Fibroblast of peridontal ligament (primary cell): ENCODE data around the gene FBXW12.
"Not testable (repeated sequence)": the region's sequence is repeated elsewhere in the genome, so short reads cannot be mapped to it uniquely, and the experiment has no call there.

Experiments
- DNase-seq: peaks from one replicate; pipeline ENCODE4 v3.0.0-alpha.2; 2010; ENCODE audit errors: extremely low read depth

The FBXW12 gene, protein sequence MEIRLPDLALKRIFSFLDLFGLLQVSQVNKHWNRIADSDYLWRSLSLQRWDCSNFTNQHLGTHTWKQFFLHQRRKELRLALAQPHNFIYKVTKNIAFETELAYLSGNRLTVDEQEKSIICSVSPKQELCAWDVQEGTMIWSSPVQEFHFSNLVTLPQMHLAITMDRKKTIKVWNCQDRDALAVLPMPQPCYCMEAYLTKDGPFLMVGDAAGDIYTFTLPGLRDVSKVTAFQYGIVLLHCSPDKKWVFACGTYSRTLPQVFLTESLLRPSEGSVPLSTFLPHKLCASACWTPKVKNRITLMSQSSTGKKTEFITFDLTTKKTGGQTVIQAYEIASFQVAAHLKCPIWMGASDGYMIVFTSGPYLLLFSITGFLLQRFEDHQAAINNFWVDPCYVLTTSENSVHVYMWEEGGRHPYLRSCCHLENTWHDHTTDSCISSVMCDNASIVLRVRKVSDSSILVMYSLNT

DNA sequence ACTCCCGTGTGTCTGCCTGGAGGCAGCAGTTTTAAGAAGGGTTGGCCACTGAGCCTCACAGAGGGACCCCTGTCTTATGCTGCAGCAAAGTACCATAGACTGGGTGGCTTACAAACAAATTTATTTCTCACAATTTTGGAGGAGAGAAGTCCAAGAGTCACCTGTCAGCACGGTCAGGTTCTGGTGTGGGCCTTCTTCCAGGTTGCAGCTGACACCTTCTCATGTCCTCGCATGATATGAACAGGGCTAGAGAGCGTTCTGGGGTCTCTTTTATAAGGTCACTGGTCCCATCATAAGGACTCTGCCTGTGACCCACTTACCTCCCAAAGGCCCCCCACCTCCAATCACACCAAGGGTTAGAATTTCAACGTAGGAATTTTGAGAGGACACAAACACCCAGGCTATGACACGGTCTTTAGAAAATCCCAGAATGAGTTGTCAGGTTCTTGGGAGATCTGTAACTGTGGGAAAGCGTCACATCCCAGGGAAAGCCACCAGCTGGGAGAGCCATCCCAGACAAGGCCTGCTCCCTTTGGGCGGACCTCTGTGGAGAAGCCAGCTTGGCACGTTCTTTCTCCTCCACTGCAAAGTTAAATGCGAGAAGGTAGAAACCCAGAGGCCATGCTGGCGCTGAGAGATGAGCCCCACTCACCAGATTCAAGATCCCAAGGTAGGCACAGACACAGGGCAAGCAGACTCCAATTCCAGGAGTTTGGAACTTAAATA is at the start of gene FBXW12:
TSS of gene FBXW12 (plus strand) at position 569 of the 726 bp plus-strand sequence. CDS start 549 bp downstream, outside the sequence.
- DNase-seq: no peak

- not testable (repeated sequence) for DNase-seq
These were observed 40.1 kb upstream of the FBXW12 start for GRCh38 chr3:48331706-48332435.

- DNase-seq: not testable (repeated sequence)
These were observed 38.4 kb upstream of the FBXW12 start, which contains the start of gene SPINK8 for GRCh38 chr3:48333346-48334245. SPINK8 (minus strand) TSS chr3:48333661; CDS start chr3:48328341, 5,320 bp downstream.

DNA sequence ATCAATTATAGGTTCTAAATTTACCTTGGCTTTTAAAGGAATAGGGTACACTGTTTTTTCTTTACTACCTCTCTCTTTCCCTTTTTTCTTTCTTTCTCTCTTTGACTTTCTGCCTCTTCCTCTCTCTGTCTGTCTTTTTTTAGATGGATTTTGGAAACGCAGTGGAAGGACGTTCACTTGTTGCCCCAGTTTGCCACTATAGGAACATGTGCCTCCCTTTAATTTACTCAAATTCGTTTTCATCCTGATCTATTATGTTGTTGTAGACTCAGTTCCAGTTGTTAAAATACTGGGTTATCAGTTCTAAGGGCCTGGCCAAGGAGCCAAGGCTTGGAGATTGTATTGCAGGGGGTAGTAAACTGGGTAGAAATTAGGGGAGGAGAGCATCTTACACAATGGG is 37.4 kb upstream of the FBXW12 start:
- no peak for DNase-seq

DNA sequence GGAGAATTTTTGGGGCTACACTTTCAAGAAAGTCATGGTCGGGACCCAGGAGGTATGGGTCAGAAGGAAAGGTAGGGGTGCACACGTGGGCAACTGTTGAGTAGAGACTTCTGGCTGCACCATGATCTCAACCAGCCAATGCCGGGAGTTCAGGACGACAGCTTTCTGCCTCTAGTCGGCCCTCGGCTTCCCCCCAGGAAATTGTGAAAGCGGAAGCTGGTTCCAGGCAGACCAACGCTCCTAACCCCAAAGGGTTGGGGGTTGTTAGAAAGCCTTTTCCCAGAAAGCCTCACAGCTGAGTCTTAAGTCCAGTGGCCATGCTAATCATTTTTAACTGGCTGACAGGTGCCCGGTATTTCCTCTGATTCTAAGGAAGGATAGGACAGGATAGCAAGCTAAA is 36.7 kb upstream of the FBXW12 start:
- not testable (repeated sequence) for DNase-seq

DNA sequence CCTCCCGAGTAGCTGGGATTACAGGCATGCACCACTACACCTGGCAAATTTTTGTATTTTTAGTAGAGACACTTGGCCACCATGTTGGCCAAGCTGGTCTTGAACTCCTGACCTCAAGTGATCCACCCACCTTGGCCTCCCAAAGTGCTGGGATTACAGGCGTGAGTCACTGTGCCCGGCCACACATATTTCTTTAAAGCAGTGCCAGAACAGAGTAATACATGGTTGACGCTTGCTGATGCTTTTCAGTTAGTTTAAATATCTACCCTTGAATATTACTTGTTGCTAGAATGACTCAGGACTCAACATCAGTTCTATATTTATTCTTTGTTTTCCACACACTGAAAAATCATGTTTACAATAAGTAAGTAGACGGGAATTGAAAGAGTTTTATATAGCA is 34.5 kb upstream of the FBXW12 start:
- peak; percentile 16 for DNase-seq

- DNase-seq: no peak
These were observed 33.4 kb upstream of the FBXW12 start for GRCh38 chr3:48338635-48339034.

- no peak for DNase-seq
These were observed 28.6 kb upstream of the FBXW12 start for GRCh38 chr3:48343432-48343831.

- DNase-seq: no peak
These were observed 27.0 kb upstream of the FBXW12 start for GRCh38 chr3:48344867-48345507.

GRCh38 chr3:48345946-48346572 is 26.0 kb upstream of the FBXW12 start:
- no peak for DNase-seq

GRCh38 chr3:48347500-48347899 is 24.5 kb upstream of the FBXW12 start:
- DNase-seq: no peak

- no peak for DNase-seq
These were observed 19.5 kb upstream of the FBXW12 start for GRCh38 chr3:48352546-48352945.

- DNase-seq: no peak
These were observed 18.0 kb upstream of the FBXW12 start for GRCh38 chr3:48353987-48354386.

DNA sequence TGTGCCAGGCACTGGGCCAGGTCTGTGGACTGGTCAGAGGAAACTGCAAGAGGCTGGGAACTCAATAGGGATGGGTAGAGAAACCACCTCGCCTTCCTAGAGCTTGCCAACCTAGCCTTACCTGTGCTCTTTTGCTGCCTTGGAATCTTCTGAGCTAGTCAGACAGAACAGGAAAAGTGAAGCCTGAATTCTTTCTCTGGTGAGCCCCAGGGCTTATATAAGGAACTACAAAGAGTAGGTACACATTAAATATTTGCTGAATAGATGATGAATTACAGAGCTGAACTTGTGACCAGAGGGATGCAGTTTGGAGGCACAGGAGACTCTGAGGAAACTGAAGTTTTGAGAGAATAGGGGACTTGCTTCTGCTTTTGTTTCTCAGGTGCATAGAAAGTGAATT is 15.6 kb upstream of the FBXW12 start:
- DNase-seq: no peak

GRCh38 chr3:48361928-48362327 is 10.1 kb upstream of the FBXW12 start:
- no peak for DNase-seq

DNA sequence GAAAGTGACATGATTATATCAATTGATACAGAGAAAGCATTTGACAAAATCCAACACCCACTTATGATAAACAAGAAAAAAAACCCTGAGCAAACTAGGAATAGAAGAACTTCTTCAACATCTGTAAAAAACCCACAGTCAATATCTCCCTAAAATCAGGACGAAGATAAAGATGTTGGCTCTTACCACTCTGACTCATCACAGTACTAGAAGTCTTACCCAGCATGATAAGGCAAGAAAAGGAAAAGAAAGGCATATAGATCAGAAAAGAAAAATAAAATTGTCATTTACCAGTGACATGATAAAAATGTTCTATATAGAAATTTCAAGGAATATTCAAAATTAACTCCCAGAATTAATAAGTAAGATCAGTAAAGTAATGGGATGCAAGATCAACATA is 7.2 kb upstream of the FBXW12 start:
- DNase-seq: no peak

GRCh38 chr3:48367201-48367600 is 4.8 kb upstream of the FBXW12 start:
- no peak for DNase-seq

DNA sequence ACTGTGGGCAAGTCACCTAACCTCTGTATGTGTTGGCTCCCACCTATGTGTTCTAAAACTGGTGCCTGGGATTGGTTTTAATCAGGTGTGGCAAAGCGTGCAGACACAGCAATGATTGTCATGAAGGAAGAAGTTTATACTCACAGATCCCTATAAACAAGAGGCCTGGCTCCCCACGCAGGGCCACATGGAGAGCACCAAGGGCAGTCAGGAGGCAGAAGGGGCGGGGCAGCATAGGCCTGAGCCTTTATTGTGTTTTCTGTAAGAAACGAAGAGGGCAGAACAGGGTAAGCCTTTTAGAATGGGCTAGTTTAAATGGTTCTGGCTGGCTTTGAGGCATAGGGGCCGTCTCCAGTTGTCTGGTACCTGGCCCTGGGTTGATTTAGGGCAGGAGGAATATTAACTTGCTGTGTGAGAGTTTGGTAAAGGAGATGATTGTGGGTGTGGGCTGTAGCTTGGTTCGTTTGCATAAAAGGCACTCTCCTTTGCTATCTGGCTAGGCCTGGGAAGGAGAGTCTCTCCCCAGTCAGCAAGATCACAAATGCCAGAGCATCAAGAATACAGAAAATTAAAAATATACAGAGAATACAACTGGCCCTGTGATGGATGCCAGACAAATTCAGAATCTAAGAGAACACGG is 2.2 kb upstream of the FBXW12 start:
- no peak for DNase-seq

DNA sequence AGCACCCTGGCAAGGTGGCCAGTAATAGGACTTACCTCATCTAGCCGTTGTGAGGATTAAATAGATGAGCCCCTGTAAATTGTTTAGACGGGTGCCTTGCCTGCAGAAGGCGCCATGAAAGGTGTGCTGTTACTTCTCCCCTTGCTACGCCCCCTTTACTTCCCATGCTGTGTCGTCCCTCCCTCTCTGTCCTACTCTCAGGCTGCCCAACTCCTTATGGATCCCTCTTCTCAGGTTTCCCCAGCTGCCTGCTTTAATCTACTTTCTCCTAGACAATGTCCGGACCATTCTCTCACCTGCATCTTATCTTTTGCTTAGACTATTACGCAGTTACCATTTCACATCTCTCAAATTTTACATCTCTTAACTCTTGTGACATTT is 1.7 kb upstream of the FBXW12 start:
- DNase-seq: no peak

- no peak for DNase-seq
These were observed 355 bp downstream of the FBXW12 start for GRCh38 chr3:48372377-48372770.
